SK-N-SH treated with all-trans-retinoic acid at 6 μM for 48 hours (cell line): ENCODE data around the gene KRT38.

ENCODE experiments used
- ATAC-seq: fragments of 200-7000 bp; cut with Tn5 transposase; 3 replicates; pipeline ENCODE4 v1.9.1; 2020; ENCODE audit warnings: mild to moderate bottlenecking, moderate library complexity
- ARNTL ChIP-seq: fragments of 450-650 bp; formaldehyde crosslinking; IDR thresholded peaks from 2 replicates; pipeline ENCODE4 v1.5.0; 2020; ENCODE audit warnings: low read depth, mild to moderate bottlenecking, moderate library complexity, borderline replicate concordance
- BACH2 ChIP-seq: fragments of 250-450 bp; sonication (Bioruptor Pico); IDR thresholded peaks from 2 replicates; pipeline ENCODE4 v1.9.0; 2021; ENCODE audit warnings: mild to moderate bottlenecking, borderline replicate concordance
- CREB5 ChIP-seq: fragments of 250-450 bp; sonication (Bioruptor Pico); IDR thresholded peaks from 2 replicates; pipeline ENCODE4 v1.5.1; 2020; ENCODE audit warnings: low read depth, mild to moderate bottlenecking, moderate library complexity
- CSDC2 ChIP-seq: fragments of 250-450 bp; sonication (Bioruptor Pico); IDR thresholded peaks from 2 replicates; pipeline ENCODE4 v1.5.0; 2020; ENCODE audit warnings: mild to moderate bottlenecking, moderate library complexity
- ESRRG ChIP-seq: fragments of 250-450 bp; sonication (Bioruptor Pico); IDR thresholded peaks from 2 replicates; pipeline ENCODE4 v1.6.1; 2021; ENCODE audit warnings: mild to moderate bottlenecking
- ISL1 ChIP-seq: fragments of 250-450 bp; sonication (Bioruptor Pico); IDR thresholded peaks from 2 replicates; pipeline ENCODE4 v2.1.2; 2022; ENCODE audit warnings: mild to moderate bottlenecking, moderate library complexity
- OSR1 ChIP-seq: fragments of 250-450 bp; sonication (Bioruptor Pico); IDR thresholded peaks from 2 replicates; pipeline ENCODE4 v1.8.0; 2022; ENCODE audit warnings: moderate library complexity, mild to moderate bottlenecking, inconsistent platforms
- PATZ1 ChIP-seq: fragments of 250-450 bp; sonication (Bioruptor Pico); IDR thresholded peaks from 2 replicates; pipeline ENCODE4 v1.8.0; 2020; ENCODE audit warnings: mild to moderate bottlenecking, moderate library complexity, borderline replicate concordance
- POU6F1 ChIP-seq: fragments of 250-450 bp; sonication (Bioruptor Pico); IDR thresholded peaks from 2 replicates; pipeline ENCODE4 v1.8.0; 2021; ENCODE audit warnings: low read depth, mild to moderate bottlenecking, moderate library complexity, borderline replicate concordance
- PPARA ChIP-seq: fragments of 250-450 bp; sonication (Bioruptor Pico); IDR thresholded peaks from 2 replicates; pipeline ENCODE4 v1.5.0; 2020; ENCODE audit warnings: mild to moderate bottlenecking, borderline replicate concordance
- RARB ChIP-seq: fragments of 250-450 bp; sonication (Bioruptor Pico); IDR thresholded peaks from 2 replicates; pipeline ENCODE4 v1.8.0; 2021; ENCODE audit warnings: mild to moderate bottlenecking, moderate library complexity
- TOX ChIP-seq: fragments of 250-450 bp; sonication (Bioruptor Pico); IDR thresholded peaks from 2 replicates; pipeline ENCODE4 v1.8.0; 2021; ENCODE audit warnings: mild to moderate bottlenecking, moderate library complexity, borderline replicate concordance
- TSHZ2 ChIP-seq: fragments of 250-450 bp; sonication (Bioruptor Pico); IDR thresholded peaks from 2 replicates; pipeline ENCODE4 v1.5.0; 2020; ENCODE audit warnings: mild to moderate bottlenecking, moderate library complexity
- ZC3H10 ChIP-seq: fragments of 250-450 bp; sonication (Bioruptor Pico); IDR thresholded peaks from 2 replicates; pipeline ENCODE4 v1.5.1; 2021; ENCODE audit warnings: mild to moderate bottlenecking, moderate library complexity
- ZFP3 ChIP-seq: fragments of 250-450 bp; sonication (Bioruptor Pico); IDR thresholded peaks from 2 replicates; pipeline ENCODE4 v1.5.0; 2020; ENCODE audit warnings: mild to moderate bottlenecking, moderate library complexity
- ZFP30 ChIP-seq: fragments of 450-650 bp; formaldehyde crosslinking; IDR thresholded peaks from 2 replicates; pipeline ENCODE4 v1.5.0; 2022; ENCODE audit warnings: mild to moderate bottlenecking, moderate library complexity
- ZNF565 ChIP-seq: fragments of 450-650 bp; formaldehyde crosslinking; conservative IDR thresholded peaks from 2 replicates; pipeline ENCODE4 v1.5.0; 2020; ENCODE audit warnings: low read depth, mild to moderate bottlenecking, moderate library complexity
- ZNF70 ChIP-seq: fragments of 450-650 bp; formaldehyde crosslinking; IDR thresholded peaks from 2 replicates; pipeline ENCODE4 v1.5.0; 2020; ENCODE audit warnings: mild to moderate bottlenecking, moderate library complexity
- ZNF8 ChIP-seq: fragments of 450-650 bp; formaldehyde crosslinking; IDR thresholded peaks from 2 replicates; pipeline ENCODE4 v1.5.0; 2020; ENCODE audit warnings: mild to moderate bottlenecking, moderate library complexity

Gene KRT38

GRCh38 chr17:41452281-41452680 lies 11.5 kb upstream of the KRT38 start:
- TF ChIP-seq ZNF8 (CRISPR knock-in tag) (no peak), ARNTL (CRISPR knock-in tag) (no peak), TSHZ2 (CRISPR knock-in tag) (no peak), ESRRG (CRISPR knock-in tag) (no peak)
- ATAC-seq: no peak

GRCh38 chr17:41451154-41451728 lies 10.5 kb upstream of the KRT38 start:
- no peak for TF ChIP-seq ZNF8 (CRISPR knock-in tag)
- no peak for TF ChIP-seq POU6F1 (CRISPR knock-in tag)
- TF ChIP-seq ZC3H10 (CRISPR knock-in tag): no peak
- ATAC-seq: no peak

GRCh38 chr17:41449008-41449407 lies 8.2 kb upstream of the KRT38 start:
- TF ChIP-seq ZNF70 (CRISPR knock-in tag): no peak
- TF ChIP-seq RARB (CRISPR knock-in tag): no peak
- no peak for TF ChIP-seq TSHZ2 (CRISPR knock-in tag)
- no peak for TF ChIP-seq ZFP3 (CRISPR knock-in tag)
- TF ChIP-seq POU6F1 (CRISPR knock-in tag): no peak
- TF ChIP-seq CSDC2 (CRISPR knock-in tag): no peak
- TF ChIP-seq CREB5 (CRISPR knock-in tag): no peak
- no peak for TF ChIP-seq ISL1 (CRISPR knock-in tag)
- no peak for TF ChIP-seq ZC3H10 (CRISPR knock-in tag)
- no peak for TF ChIP-seq PATZ1
- no peak for TF ChIP-seq PPARA (CRISPR knock-in tag)
- TF ChIP-seq, all 23 proteins: peak for 0
- ATAC-seq: no peak

- no peak for ATAC-seq
- TF ChIP-seq BACH2 (CRISPR knock-in tag): no peak
- no peak for TF ChIP-seq OSR1 (CRISPR knock-in tag)
- TF ChIP-seq ZNF8 (CRISPR knock-in tag): no peak
- TF ChIP-seq PPARA (CRISPR knock-in tag): no peak
- no peak for TF ChIP-seq ZFP30
- no peak for TF ChIP-seq ZNF565 (CRISPR knock-in tag)
- no peak for TF ChIP-seq TSHZ2 (CRISPR knock-in tag)
- TF ChIP-seq ISL1 (CRISPR knock-in tag): no peak
- no peak for TF ChIP-seq TOX (CRISPR knock-in tag)
- TF ChIP-seq ZC3H10 (CRISPR knock-in tag): no peak
- TF ChIP-seq, all 23 proteins: peak for 0
These were observed 7.7 kb upstream of the KRT38 start for GRCh38 chr17:41448506-41448905.
